ENCODE results near the gene PRICKLE2.

GRCh38 chr3:64047787-64048186 lies 177.5 kb downstream of the PRICKLE2 start:
- TF ChIP-seq REST (IDR thresholded peaks at IDR 0.05; ENCODE audit: insufficient read depth in 1 of 2, low read depth in 2 of 2, low read length in 1 of 2): no peak
- TF ChIP-seq POLR2AphosphoS5 (IDR thresholded peaks at IDR 0.05; ENCODE audit: low read depth, low read length): no peak
- TF ChIP-seq CTCF (IDR thresholded peaks at IDR 0.05): no peak
